Measurements from ENCODE around the gene CTRB2.

The CTRB2 gene

GRCh38 chr16:75206749-75207451 is at the start of gene CTRB2:
CTRB2 (minus strand) TSS chr16:75207161; CDS start chr16:75207141, 20 bp downstream.
- no peak for DNase-seq (ENCODE audit: low read depth)

DNA sequence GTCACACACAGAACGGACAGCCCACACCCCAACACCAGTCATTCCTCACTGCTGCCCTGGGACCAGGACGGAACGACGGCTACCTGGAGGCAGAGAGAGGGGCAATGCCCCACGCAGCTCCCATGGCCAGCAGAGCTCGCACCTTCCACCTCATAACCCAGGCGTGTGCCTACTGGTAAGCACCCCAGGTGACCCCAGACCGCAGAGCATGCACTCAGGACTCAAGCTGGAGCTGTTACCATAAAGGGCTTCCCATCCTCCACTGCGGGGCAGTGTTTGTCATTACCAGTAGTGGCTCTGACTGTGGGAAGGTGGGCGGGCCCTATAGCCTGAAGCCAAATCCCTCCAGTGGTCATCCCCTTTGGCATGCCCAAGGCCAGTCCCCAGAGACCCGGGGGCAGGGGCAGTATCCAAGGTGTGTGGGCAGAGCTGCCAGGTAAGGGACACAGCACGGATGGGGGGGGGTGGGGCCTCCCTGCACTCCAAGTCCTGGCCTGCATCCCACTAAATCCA is 49.2 kb upstream of the CTRB2 start:
- no peak for DNase-seq (ENCODE audit: low read depth)

DNA sequence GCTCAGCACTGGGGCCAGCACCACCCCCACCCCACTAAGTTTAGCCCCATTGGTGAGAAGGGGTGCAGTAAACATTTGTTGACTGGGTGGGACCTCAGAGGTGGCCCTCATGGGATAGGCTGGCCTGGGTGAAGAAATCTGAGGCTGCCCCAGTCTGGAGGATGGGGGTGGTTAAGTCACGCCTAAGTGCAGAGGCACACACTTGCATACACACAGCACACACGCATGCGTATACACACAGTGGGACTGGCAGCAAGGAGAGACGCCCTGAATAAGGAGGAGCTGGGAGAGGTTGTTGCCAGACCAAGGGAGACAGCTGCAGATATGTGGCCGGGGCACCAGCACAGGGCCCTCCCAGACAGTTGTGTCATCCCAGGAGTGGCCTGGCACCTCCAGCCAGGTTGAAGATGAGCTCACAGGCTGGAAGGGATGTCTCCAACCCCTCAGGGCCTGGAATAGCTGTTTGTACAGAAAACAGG is 47.4 kb upstream of the CTRB2 start:
- no peak for DNase-seq (ENCODE audit: low read depth)

DNA sequence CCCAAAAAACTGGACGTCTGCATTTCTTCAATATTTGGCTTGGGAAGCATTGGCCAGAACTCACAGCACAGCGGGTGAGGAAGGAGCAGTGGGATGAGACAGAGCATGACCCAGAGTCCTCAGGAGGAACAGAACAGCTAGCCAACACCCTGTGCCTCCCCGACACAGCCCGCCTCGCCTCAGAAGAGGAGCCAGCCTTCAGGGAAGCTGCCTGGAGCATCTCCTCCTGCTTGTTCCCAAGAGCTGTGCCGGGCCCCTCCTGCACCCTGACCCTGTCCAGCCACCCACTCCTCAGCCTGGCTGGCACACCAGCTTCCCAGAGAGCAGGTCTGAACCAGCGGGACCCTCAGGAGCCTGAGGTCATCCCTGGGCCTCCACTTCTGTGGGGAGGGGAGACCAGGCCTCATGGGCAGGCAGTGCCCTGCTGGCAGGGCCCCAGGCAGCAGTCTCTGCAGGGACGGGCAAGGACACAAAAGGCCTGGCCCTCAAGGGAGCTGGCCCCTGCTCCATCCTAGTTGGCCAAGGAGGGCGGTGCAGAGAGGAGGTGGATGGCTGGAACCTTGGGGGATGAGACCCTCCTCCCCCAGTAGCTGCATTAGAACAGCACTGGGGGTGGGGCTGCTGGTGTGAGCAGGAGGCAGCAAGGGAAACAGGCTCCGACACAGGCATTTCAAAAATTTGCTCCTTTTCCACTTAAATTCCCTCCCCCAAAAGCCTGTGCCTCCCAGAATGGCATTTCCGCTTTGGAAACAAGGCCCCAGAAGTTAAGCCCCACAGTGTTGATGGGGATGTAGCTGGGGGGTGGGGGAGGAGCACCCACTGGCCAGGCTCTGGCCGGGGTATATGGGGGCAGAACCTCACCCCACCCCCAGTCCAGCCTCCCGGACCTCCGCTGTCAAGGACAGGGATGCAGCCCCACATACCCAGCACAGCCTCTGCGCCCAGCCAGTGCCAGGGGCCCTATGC is 46.3 kb upstream of the CTRB2 start:
- DNase-seq (ENCODE audit: low read depth) = no peak

DNA sequence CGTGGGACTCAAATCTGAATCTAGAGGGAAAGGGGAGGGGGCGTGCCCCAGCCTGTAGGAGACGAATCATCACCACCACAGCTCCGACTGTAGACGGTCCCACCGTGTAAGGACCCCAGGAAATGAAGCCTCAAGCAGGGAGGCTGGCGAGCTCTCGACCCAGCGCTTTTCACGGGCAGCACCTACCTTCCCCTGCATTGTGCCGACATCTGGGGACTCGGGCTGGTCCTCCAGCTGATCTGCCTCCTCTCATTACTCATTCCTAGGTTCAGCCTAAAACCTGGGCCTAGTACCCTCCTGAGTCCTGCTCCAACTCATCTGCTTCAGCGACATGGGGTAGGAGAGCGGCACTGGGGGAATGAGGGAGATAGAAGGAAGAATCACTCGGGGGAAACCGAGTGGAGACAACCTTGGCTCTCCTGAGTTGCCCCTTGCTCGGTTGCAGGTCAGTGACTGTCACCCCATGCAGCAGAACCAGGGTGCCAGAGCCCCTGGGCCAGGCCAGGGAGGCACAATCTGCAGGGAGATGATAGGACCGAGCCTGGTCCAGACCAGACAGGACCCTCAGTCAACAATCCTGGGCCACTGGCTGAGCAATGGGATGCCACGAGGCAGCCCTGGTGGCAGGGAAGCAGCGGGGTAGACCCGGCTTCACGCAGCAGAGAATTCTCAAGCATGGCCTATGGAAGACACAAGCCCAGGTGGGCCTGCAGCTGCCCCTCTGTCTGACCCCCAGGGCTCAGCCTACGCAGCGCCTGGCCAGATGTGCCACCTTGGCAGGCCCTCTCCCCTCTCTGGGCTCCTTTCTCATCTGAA is 45.3 kb upstream of the CTRB2 start:
- DNase-seq (ENCODE audit: low read depth) = no peak

GRCh38 chr16:75251280-75252048 is 44.5 kb upstream of the CTRB2 start, which contains the start of gene BCAR1:
BCAR1 (minus strand) TSS chr16:75251624; CDS start chr16:75251482, 142 bp downstream.
- DNase-seq (ENCODE audit: low read depth) = no peak

- no peak for DNase-seq (ENCODE audit: low read depth)
Observed at GRCh38 chr16:75250809-75251279, 43.9 kb upstream of the CTRB2 start.

DNA sequence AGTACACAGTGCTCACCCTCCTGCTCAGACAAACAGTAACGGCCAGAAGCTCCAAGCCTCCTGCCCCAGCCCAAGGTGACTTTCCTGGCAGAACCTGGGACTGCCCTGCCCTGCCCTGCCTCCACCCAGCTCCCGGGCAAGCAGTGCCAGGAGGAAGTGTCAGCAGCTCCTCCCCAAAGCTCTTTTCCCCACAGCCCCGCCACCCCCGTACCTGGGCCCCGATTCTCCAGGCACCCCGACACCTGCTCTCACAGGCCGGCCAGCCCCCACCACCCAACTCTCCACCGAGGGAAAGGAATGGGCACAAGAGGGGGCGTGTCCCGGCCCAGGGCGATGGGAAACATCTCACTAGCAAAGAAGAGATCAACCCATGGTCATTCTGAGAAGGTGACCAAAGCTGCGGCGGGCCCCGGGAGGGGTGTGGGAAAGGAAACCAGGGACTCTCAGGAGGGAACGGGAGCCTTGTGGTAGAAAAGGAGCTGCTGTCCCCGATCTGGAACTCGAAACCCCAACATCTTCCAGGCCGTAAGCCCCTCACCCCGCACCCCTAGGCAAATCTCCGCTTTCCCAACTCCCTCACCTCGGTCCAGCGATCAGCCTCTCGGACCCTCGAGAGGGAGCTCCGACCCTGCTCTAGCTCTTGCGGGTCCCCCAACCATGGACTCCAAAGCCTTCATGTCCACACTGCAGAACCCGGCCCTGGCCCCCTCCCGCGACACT is 43.3 kb upstream of the CTRB2 start:
- no peak for DNase-seq (ENCODE audit: low read depth)

DNA sequence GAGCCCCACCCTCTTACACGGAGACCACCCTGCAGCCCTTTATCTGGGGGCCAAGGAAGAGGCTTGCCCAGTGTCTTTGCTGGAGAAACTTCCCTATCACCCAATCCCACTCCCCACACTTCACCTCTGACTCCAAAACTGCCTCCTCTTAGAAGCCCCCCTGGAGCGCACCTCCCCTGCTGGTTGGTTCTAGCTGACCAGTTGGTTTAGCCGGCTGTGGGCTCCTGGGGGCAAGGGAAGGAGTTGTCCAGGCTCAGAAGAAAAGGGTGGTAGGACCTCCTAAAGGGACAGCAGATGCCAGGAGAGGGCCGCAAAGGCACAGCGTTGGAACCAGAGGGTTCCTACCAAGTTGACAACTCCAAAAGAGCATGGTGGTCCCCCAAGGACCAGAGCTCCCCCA is 42.5 kb upstream of the CTRB2 start:
- no peak for DNase-seq (ENCODE audit: low read depth)

DNA sequence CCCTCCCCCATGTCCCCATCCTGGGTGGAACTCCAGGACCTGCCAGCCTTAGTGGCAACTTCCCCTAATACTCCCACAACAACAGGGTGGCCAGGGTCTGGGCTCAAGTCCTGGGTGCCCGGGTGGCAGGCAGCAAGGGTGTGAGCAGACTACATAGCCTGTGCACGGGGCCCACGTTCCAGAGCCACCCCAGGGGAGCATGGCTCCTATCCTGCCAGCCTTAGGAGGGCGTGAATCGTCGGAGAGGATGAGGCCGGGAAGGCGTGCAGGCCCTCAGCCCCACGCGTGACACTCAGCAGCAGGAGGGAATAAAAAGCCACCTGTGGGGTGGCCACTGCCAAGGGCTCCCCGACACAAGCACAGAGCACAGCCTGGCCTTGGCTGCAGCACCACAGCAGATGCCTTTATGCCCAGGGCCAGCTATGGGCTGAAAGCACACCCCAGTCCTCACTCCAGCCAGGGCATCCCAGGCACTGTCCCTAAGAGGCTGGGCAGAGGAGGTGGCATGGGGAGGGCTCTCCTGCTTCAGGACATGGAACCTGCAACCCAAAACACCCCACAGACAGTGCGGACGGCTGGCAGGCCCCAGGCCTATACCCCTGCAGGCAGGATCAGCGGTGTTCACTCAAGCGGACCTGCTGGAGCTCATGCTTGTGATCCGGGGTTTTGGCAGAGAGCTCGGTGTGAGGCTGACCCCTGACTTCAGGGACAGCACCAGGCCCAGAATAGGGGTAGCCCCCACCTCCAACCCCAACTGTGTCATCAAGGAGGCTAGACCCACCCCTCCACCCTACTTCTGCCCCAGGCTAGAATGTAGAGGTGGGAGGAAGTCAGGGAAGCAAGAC is 41.8 kb upstream of the CTRB2 start:
- DNase-seq (ENCODE audit: low read depth) = no peak

GRCh38 chr16:75248142-75248535 is 41.2 kb upstream of the CTRB2 start:
- DNase-seq (ENCODE audit: low read depth) = no peak

GRCh38 chr16:75247249-75247648 is 40.3 kb upstream of the CTRB2 start:
- DNase-seq (ENCODE audit: low read depth) = no peak

DNA sequence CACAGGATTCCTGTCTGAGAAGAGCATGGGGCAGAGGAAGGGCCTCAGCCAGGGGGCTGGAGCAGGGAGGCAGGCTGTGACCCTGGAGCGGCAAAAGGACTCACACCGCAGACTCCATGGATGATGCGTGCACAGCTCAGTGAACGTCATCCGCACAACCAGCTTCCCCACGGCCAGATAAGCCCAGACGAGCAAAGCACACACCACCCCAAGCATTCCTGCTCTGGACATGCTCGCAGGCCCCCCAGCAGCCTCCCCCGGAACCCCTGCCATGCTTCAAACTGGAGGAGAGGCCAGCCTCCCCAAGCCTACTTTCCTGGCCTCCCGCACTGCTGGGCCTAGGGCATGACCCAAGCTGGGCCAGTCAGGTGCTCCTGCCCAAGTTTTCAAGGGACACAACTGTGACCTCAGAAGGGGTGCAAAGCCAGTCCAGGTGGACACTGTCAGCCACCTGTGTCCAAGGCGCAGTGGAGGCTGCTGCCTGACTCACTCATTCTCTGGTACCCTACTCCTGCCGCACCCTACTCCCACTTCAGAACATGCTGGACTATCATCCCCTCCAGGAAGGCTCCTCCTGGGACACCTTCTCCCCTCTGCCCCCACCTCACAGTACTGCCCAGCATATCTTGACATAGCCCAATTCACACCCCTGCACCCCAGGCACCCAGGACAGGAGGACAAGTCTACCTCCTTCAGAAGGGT is 39.7 kb upstream of the CTRB2 start:
- no peak for DNase-seq (ENCODE audit: low read depth)

- no peak for DNase-seq (ENCODE audit: low read depth)
Observed at GRCh38 chr16:75244844-75245758, 38.1 kb upstream of the CTRB2 start.

DNA sequence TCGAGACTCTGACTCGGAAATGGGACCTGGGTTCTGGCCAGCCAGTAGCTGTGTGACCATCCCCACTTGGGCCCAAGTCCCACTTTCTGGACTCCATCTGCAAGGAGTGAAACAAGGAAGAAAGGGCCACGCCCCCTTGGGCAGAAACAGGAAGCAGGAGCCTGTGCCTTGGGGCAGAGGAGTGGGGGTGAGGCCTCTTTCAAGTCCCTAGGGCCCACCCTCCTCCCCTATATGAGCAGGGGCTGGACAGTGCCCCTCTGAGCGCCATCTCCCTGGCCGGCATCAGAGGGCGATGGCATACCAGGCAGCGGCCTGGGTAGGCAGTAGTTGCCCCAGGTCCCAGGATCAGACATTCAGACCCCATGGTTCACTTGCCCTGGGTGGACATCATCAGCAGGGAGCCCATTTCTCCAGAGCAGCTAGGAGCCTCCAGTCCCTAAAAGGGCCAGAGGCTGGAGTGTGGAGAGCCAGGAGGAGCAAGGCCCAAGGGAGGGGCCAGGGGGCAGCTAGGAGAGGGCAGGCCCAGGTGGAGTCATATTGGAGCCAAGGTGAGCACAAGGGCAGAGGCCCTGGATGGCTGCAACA is 37.4 kb upstream of the CTRB2 start:
- no peak for DNase-seq (ENCODE audit: low read depth)

DNA sequence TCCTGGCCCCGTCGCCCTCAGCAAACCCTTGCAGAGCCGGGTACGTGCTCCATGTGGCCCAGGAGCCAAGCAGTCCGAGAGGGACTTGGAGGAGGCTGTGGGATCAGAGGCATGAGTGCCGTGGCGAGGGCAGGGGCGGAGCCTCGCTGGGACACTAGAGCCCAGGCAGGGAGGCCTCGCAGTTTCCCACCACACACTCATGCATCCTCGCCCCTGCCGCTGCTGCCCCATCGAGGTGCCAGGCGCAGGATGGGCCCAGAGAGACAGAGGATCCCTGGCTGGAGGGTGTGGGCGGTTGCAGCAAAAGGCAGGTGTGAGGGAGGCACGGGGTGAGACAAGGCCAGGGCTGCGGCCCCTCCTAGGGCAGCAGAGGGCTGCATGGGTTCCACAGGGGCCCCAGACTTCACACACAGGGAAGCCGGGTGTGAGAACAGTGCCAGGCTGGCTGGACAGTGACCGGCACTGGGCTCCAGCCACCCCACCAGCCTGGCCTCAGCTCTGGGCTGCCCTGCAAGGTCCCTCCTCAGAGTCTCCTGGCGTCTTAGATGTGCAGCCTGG is 36.8 kb upstream of the CTRB2 start:
- DNase-seq (ENCODE audit: low read depth) = no peak
